ENCODE results near the gene SLC16A12.
"Not testable (repeated sequence)": the region's sequence is repeated elsewhere in the genome, so short reads cannot be mapped to it uniquely, and the experiment has no call there.

GRCh38 chr10:89406178-89406577 is 129.2 kb downstream of the SLC16A12 start:
- not testable (repeated sequence) for TF ChIP-seq CTCF (conservative IDR thresholded peaks at IDR 0.05; ENCODE audit: low read length); EZH2phosphoT487 (IDR thresholded peaks at IDR 0.05; ENCODE audit: borderline replicate concordance)

Data from Loucy (cell line).